ENCODE data around the gene BTBD9. TPM values are rescaled to one million over a fixed set of nuclear protein-coding genes. Genes with fewer than 3 reads are reported as not detected.

Gene BTBD9
- total RNA-seq, 4 donors from 2014 or later = 10.6 to 16.6 (median 15.1) TPM

DNA sequence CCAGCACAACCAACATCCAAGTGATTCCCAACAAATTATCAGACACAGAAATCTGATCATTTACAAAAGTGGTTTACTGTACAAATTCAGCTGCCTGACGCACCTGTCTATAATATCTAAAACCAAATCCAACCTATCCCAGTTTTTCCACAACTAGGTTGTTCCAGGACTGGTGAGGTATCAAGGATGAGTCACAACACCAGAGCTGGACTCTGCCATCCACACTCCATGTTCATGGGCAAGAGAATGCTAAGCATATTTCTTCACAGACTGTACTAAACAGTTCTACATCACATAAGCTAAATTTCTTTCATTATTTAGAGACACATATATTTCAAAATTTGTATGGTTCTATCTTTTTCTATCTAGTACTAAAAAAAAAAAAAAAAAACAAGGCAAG, 141.6 kb downstream of the BTBD9 start:
- no peak for DNase-seq (ENCODE audit: low spot score in 2 of 2)
- no peak for TF ChIP-seq POLR2A (IDR thresholded peaks at IDR 0.05)
- TF ChIP-seq, protein P1, sequence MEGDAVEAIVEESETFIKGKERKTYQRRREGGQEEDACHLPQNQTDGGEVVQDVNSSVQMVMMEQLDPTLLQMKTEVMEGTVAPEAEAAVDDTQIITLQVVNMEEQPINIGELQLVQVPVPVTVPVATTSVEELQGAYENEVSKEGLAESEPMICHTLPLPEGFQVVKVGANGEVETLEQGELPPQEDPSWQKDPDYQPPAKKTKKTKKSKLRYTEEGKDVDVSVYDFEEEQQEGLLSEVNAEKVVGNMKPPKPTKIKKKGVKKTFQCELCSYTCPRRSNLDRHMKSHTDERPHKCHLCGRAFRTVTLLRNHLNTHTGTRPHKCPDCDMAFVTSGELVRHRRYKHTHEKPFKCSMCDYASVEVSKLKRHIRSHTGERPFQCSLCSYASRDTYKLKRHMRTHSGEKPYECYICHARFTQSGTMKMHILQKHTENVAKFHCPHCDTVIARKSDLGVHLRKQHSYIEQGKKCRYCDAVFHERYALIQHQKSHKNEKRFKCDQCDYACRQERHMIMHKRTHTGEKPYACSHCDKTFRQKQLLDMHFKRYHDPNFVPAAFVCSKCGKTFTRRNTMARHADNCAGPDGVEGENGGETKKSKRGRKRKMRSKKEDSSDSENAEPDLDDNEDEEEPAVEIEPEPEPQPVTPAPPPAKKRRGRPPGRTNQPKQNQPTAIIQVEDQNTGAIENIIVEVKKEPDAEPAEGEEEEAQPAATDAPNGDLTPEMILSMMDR (IDR thresholded peaks at IDR 0.05) = no peak
- intact Hi-C loops (cut with DNase I; ENCODE audit: low total_unique reads) = loop anchor here (10.0 kb wide), 2 partner anchors 713 to 803 kb away; partner anchors contain the start of gene MDGA1
- no peak overlapping the region for H3K4me3 ChIP-seq (ENCODE audit: low read depth, poor library complexity, severe bottlenecking)
- 89 to 93% methylated on average over 1 of the region's 1 CpG for WGBS, 2 donors

DNA sequence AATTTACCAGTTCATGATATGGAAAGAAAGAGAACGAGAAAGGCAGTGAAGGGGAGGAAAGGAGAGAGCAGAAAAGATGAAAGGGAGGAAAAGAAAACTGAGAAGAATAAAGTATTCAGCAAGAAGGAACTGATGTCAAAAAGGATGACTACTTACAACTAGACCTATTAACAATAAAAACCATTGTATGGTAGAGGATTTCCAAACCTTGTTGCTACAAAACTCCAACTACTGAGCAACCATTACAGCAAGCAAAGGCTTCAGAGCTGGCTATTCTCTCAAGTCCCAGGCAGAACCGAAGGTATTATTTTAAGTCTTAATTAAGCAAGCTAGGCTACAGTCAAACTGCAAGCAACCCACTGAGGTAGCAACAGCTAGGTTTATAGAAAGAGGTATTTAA, 142.2 kb downstream of the BTBD9 start:
- intact Hi-C loops (cut with DNase I; ENCODE audit: low total_unique reads) = loop anchor here (10.0 kb wide), 2 partner anchors 713 to 803 kb away; partner anchors contain the start of gene MDGA1
- no peak for DNase-seq (ENCODE audit: low spot score in 2 of 2)
- no peak overlapping the region for H3K4me3 ChIP-seq (ENCODE audit: low read depth, poor library complexity, severe bottlenecking)
- WGBS, 2 donors = 90 to 94% methylated on average over 2 of the region's 2 CpGs
- TF ChIP-seq, protein P1 (IDR thresholded peaks at IDR 0.05) = no peak
- TF ChIP-seq POLR2A (IDR thresholded peaks at IDR 0.05) = no peak

DNA sequence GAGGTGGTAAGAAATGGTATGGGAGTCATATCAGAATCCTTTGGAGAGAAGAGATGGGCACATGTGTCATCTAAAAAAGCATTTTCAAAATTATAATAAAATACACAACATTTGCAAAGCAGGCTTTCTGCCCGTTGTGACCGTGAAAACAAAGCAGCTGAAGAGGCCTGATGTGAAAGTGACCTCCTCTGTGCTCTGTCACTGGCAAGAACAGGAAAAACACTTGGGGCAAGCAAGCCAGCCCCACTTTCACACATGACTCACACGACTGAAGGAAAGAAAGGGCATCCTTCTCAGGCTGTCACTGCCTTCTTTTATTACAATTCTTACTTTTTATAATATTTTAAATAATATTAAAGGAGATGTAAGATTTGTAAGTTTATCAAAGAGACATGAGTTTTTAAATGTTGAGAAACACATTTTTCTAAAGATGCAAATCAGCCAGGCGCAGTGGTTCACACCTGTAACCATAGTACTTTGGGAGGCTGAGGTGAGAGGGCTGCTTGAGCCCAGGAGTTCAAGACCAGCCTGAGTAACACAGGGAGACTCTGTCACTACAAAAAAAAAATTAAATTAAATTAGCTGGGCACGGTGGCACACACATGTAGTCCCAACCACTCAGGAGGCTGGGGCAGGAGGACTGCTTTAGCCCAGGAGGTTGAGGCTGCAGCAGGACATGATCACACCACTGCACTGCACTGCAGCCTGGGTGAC, 143.7 kb downstream of the BTBD9 start:
- no peak overlapping the region for H3K4me3 ChIP-seq (ENCODE audit: low read depth, poor library complexity, severe bottlenecking)
- DNase-seq (ENCODE audit: low spot score in 2 of 2) = no peak
- intact Hi-C loops (cut with DNase I; ENCODE audit: low total_unique reads) = loop anchor here (10.0 kb wide), 2 partner anchors 711 to 801 kb away; partner anchors contain the start of gene MDGA1
- WGBS, 2 donors = 74 to 76% methylated on average over 5 of the region's 5 CpGs
- TF ChIP-seq, protein P1 (IDR thresholded peaks at IDR 0.05) = no peak
- TF ChIP-seq POLR2A (IDR thresholded peaks at IDR 0.05) = no peak

DNA sequence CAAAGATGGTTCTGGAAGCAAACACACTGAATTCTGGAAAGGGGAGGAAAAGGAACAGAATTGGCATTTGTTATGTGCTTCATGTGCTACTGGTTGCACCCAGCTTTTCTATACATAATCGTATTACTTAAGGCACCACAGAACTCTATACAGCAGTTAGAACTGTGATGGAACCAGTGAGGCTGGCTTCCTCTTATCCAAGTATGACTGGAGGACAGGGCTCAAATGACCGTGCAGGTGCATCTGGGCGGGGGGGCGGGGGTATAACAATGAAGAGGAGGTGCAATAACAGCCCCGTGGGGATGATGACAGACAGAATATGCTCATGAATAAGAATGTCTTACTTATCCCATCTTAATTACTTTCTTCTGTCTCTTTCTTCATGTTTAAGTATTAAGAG, 144.2 kb downstream of the BTBD9 start:
- no peak overlapping the region for H3K4me3 ChIP-seq (ENCODE audit: low read depth, poor library complexity, severe bottlenecking)
- no peak for DNase-seq (ENCODE audit: low spot score in 2 of 2)
- intact Hi-C loops (cut with DNase I; ENCODE audit: low total_unique reads) = loop anchor here (10.0 kb wide), 2 partner anchors 711 to 801 kb away; partner anchors contain the start of gene MDGA1
- TF ChIP-seq, protein P1 (IDR thresholded peaks at IDR 0.05) = no peak
- no peak for TF ChIP-seq POLR2A (IDR thresholded peaks at IDR 0.05)
- WGBS, 2 donors = 80 to 93% methylated on average over 5 of the region's 5 CpGs

DNA sequence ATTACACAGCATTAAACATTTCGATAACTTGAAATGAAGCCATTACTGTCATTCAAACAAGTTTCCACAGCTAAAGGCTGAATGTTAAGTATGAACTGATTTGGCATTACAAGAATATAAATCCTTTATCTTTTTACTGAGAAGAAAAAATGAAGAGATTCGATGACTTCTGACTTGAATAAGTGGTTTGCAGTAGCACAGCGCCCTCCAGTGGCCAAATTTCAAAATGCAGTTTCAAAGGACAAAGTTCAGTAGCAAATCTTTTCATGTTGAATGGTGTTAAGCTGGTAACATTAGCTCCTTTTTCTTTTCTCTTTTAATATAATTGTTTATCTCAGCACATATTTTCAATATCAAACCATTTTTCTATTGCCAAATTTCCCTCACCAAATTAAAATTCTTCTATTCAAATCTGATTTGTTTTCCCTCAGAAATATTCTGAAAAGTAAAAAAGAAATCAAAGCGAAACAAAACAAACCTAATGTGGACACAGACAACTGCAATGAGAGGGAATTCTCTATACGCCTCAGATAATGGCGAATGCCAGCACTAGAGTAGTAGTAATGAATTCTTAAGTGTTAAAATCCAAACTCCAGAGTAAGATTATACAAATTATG, 145.7 kb downstream of the BTBD9 start:
- DNase-seq (ENCODE audit: low spot score in 2 of 2) = peak; percentile 85 to 95
- intact Hi-C loops (cut with DNase I; ENCODE audit: low total_unique reads) = loop anchor here (10.0 kb wide), 2 partner anchors 709 to 799 kb away; partner anchors contain the start of gene MDGA1
- H3K4me3 ChIP-seq (ENCODE audit: low read depth, poor library complexity, severe bottlenecking) = no peak overlapping the region
- 35 to 36% methylated on average over 6 of the region's 6 CpGs for WGBS, 2 donors
- TF ChIP-seq, protein P1 (IDR thresholded peaks at IDR 0.05) = peak in 1 of 3 donors; percentile 67
- TF ChIP-seq POLR2A (IDR thresholded peaks at IDR 0.05) = no peak

Data from lower leg skin (tissue), 4 donors.